GM15510 (cell line): ENCODE measurements around the gene KSR1.

Experiments used
- POLR2A ChIP-seq: IDR thresholded peaks from 3 replicates; pipeline ENCODE4 v1.6.1; 2011; ENCODE audit warnings: borderline replicate concordance; ENCODE audit not compliant: insufficient read length; ENCODE audit errors: extremely low read depth

Gene KSR1

GRCh38 chr17:27539794-27540317 lies 83.6 kb downstream of the KSR1 start:
- no peak for TF ChIP-seq POLR2A

GRCh38 chr17:27540318-27541101 lies 84.3 kb downstream of the KSR1 start:
- TF ChIP-seq POLR2A, result no peak

DNA sequence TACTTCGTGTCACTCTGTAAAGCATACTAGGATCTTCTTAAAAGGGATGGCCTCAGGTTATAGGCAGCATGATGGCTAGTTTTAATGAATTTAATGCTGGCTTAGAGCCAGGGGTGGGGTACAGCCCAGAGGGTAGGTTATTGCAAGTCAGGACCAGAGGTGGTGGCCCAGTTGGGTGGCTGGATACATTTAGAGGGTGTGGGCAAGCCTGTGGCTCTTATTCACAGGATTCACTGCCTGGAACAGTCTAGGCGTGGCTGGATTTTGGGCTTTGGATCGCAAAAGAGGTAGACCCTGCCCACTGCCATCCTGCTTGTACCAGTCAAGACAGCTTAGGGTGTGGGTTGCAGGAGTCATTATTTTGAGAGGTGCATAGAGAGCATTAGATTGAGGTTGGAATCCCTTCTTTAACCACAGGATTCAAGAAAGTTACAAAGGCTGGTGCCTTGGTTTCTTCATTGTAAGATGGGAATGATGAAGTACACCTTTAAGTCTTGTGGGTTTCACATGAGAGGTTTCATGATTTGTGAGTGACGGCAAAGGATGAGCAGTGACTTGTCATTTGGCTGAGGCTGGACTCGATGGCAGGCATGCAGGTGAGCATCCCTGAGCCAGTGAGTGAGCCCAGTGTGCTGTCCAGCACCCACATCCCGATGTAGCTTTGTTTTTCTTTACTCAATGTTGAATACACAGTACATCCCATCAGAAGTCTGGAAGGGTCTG lies 85.2 kb downstream of the KSR1 start:
- no peak for TF ChIP-seq POLR2A

DNA sequence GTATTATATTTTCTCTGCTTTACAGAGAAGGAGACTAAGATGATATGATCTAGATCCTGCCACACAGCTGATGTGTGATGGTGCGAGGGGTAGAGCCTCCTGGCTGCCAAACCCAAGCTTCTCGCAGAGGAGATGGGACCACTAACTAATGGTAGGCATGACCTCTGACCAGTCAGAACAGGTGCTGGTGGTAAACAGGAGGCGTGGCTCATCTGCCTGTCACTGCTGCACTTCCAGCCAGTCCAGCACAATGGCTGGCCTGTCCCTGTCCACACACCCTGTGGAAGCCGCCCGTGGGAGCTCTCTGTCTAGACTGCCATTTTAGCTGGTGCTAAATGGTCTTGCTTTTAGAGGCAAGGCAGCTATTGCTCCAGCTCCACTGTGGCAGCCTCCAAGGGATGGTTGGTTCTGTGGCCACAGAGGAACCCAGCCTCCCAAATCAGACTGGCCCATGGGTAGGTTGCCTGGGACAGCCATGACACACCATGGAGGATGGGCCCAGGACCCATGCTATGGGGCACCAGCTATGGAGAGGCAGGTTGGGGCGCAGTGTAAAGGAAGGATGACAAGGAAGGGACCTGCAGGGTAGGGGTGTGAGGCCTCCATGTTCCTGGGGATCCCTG lies 86.7 kb downstream of the KSR1 start:
- TF ChIP-seq POLR2A, result no peak

GRCh38 chr17:27543464-27543856 lies 87.2 kb downstream of the KSR1 start:
- no peak for TF ChIP-seq POLR2A

- TF ChIP-seq POLR2A, result no peak
Observed at GRCh38 chr17:27543958-27544349, 87.7 kb downstream of the KSR1 start.

DNA sequence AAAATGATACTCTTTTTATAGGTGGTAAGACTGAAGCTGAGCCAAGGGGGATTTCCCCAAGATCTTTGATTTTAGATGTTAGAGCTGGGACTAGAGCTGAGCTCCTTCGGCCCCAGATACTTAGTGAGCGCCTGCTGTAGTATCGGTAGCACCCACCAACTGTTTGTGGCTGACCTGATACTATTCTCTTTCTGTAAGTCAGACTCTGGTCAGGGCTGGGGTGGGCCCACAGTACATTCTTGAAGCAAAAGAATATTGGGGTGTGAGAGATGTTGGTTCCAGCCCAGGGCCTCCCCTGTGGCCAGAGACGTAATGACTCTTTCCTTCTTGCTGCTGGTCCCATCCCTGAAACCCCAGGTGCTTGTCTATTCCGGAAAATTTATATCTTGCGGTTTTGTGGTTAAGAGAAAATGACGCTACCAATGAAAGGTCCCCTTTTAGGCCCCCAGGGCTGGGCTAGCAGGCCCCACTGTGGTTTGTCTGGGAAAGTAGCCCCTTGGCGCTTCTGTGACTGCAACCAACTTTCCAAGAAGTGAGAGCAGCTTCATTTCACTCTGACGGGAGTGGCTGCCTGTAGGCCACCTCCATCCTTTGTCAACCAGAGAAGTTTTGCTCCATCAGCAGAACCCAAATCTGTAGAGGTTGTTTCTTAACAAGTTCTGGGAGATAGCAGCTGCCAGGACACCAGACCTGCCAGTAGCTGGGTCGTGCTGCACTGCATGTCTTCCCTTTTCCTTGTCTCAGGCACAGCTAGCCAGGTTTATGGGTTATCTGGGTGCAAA lies 88.3 kb downstream of the KSR1 start:
- TF ChIP-seq POLR2A, result no peak

GRCh38 chr17:27545562-27546229 lies 89.4 kb downstream of the KSR1 start:
- no peak for TF ChIP-seq POLR2A

DNA sequence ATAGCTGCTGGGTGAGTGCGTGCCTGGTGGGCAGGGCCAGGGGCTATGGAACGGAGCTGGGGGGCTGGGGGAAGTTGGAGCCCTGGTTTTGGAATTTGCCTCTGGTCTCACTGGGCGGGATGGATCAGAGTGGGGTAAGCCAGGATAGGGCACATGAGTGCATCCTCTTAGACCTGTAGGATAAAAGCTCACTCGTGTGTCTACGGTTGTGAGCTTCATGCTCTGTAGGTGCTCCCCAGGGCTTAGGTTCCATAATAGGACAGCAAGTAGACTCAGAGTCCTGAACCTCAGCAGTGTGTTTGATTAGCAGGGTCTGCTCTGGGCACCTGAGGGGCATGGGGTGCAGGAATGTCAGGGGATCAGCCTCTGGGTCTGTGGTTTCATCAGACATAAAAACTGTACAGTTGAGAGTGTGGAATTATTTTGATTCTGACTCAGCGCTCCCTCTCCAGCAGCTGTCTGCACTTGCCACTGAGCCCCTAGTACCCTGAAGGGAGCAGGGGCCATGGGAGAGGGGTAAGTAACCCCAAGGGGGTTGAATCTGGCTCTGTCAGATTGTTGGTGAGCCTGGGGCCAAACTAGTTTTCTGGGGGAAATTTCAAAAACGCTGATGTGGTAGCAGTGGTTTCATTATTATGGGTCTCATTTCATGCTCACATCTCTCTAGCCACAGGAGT lies 90.5 kb downstream of the KSR1 start:
- TF ChIP-seq POLR2A, result no peak

DNA sequence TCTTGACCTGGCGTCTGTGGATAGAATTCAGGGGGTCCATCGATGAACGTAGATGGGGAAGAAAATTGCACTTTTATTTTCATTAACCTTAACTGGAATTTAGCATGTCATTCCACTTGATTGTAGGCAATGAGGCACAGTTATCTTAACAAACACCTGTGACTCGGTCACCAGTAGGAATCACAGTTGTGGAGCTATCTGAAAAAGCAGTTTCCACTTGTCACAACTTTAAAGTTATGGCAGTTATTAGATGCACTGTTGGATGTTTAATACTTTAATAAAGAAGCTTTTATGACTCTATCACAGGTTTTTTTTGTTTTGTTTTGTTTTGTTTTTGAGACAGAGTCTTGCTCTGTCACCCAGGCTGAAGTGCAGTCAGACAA lies 91.0 kb downstream of the KSR1 start:
- no peak for TF ChIP-seq POLR2A

- TF ChIP-seq POLR2A, result no peak
Observed at GRCh38 chr17:27548369-27548768, 92.1 kb downstream of the KSR1 start.

DNA sequence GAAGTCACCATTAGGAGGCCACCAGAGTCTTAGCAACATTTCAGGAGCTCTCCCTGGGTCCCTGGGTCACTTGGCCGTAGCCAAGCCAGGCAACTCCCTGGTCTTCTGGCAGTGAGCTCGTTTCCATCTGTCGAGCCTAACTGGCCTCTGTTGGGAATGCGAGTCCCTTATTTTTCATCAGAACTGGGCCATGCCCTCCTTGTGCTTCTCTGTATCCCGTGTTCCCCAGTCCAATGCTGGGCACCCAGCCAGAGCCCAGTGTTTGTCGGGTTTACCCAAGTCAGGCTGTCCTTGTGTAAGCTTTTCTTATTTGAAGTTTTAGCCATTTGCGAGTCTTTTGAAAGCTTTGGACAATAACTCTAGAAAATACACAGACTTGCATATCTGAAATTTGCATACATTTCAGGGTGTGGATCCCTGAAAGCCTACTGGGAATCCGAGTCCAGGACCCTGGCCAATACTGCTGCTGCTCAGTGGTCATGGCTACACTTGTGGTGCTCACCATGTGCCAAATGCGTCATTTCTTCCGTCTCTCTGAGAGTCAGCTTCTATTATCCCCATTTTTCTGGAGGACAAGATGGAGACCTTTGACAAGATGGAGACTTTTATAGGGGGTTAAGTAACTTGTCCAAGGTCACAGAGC lies 93.1 kb downstream of the KSR1 start:
- no peak for TF ChIP-seq POLR2A

GRCh38 chr17:27550291-27550930 lies 94.2 kb downstream of the KSR1 start:
- no peak for TF ChIP-seq POLR2A
